Esophagus muscularis mucosa (tissue), 3 donors: ENCODE results near the gene ZNF726.

Source experiments
- CTCF ChIP-seq, 3 experiments: fragments of 200-600 bp in 2 of 3; fragments of 450-650 bp in 1 of 3; sonication (generic) in 2 of 3; IDR thresholded peaks; one replicate each; pipeline ENCODE4 v1.5.1; 2017 to 2019; ENCODE audit warnings: antibody characterized with exemption in 3 of 3, mild to moderate bottlenecking in 2 of 3, moderate library complexity in 1 of 3
- POLR2A ChIP-seq: fragments of 450-650 bp; IDR thresholded peaks from one replicate; pipeline ENCODE4 v1.6.1; 2017; ENCODE audit warnings: antibody characterized with exemption, moderate library complexity, mild to moderate bottlenecking, low read depth
- POLR2AphosphoS5 ChIP-seq, 2 donors: sonication (generic); formaldehyde crosslinking; IDR thresholded peaks; one replicate each; pipeline ENCODE4 v1.6.1; 2017; ENCODE audit warnings: antibody characterized with exemption in 2 of 2

GRCh38 chr19:23872282-23872919, 42.3 kb upstream of the ZNF726 start:
- no peak for TF ChIP-seq CTCF (IDR thresholded peaks at IDR 0.05)
- TF ChIP-seq POLR2A: no peak
- TF ChIP-seq POLR2AphosphoS5 (IDR thresholded peaks at IDR 0.05): no peak
